Osteoblast (primary cell): ENCODE measurements around the gene EFCAB12. TPM values are rescaled to one million over a fixed set of nuclear protein-coding genes. Genes with fewer than 3 reads are reported as not detected.

Source experiments
- DNase-seq: peaks from one replicate; pipeline ENCODE4 v3.0.0; 2011; ENCODE audit warnings: low spot score, mixed read lengths; ENCODE audit not compliant: insufficient read length; ENCODE audit errors: missing footprints
- H2AFZ ChIP-seq: 2 replicates; pipeline ENCODE4 v1.6.0; 2011; ENCODE audit warnings: mild to moderate bottlenecking, low read length
- H3K27ac ChIP-seq: 2 replicates; pipeline ENCODE4 v1.5.1; 2011; ENCODE audit warnings: mild to moderate bottlenecking, low read depth, low read length, moderate library complexity
- H3K27me3 ChIP-seq: 2 replicates; pipeline ENCODE4 v1.6.0; 2012; ENCODE audit warnings: mild to moderate bottlenecking, control low read depth, inconsistent platforms, low read length, moderate library complexity; ENCODE audit not compliant: insufficient read depth
- H3K36me3 ChIP-seq: 2 replicates; pipeline ENCODE4 v1.5.1; 2011; ENCODE audit warnings: mild to moderate bottlenecking, low read length, control low read depth, moderate library complexity; ENCODE audit not compliant: insufficient read depth
- H3K4me1 ChIP-seq: 2 replicates; pipeline ENCODE4 v1.5.1; 2011; ENCODE audit warnings: mild to moderate bottlenecking, low read length, control low read depth, moderate library complexity; ENCODE audit not compliant: insufficient read depth
- H3K4me2 ChIP-seq: 2 replicates; pipeline ENCODE4 v1.6.0; 2011; ENCODE audit warnings: mild to moderate bottlenecking, low read length; ENCODE audit not compliant: insufficient read depth
- H3K4me3 ChIP-seq: fragments of 200-600 bp; sonication (generic); 3 replicates; pipeline ENCODE4 v1.5.1; 2012; ENCODE audit warnings: mild to moderate bottlenecking, low read length, inconsistent platforms; ENCODE audit not compliant: insufficient read depth
- H3K79me2 ChIP-seq: 2 replicates; pipeline ENCODE4 v1.6.0; 2012; ENCODE audit warnings: mild to moderate bottlenecking, low read length, control low read depth, inconsistent platforms; ENCODE audit not compliant: insufficient read depth
- H3K9me3 ChIP-seq: 2 replicates; pipeline ENCODE4 v1.5.1; 2011; ENCODE audit warnings: low read depth, low read length, control low read depth
- H4K20me1 ChIP-seq: 2 replicates; pipeline ENCODE4 v1.6.0; 2012; ENCODE audit warnings: mild to moderate bottlenecking, low read length, control low read depth; ENCODE audit not compliant: insufficient read depth
- total RNA-seq: library from RNA; depleted of rRNA; stranded (reverse); fragments of >200 nt; gene quantifications from 2 replicates; pipeline ENCODE4 v1.2.3, GENCODE V29; 2012
- TF ChIP-seq, protein P1 (sequence below): IDR thresholded peaks from 2 replicates; pipeline ENCODE4 v1.5.1; 2011; ENCODE audit warnings: mild to moderate bottlenecking, low read depth, low read length, moderate library complexity; ENCODE audit errors: extremely low read depth

Gene EFCAB12
- total RNA-seq, 1 donor, result under 0.01 TPM

DNA sequence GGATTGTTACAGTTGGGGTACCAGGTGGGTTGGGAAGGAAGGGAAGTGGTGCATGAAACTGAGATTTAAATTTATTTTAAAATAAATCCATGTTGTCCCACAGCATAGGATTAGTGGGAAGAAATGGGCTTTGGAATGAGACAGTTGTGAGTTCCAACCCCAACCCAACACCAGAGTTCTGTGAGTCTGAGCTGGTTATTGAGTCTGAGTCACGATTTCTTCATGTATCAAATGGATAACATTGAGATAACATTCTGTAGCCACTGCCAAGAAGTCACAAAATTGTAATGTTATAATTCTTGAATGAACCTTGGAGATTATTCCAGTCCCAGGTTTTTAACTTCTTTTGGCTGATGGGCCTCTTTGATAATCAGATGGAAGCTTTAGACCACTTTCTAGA lies 25.3 kb upstream of the EFCAB12 start:
- Histone ChIP-seq H3K4me1 (peaks cover 5% of the 10 kb centered on the region), H3K4me2 (no peak overlapping the region), H3K9me3 (no peaks in the 10 kb centered on the region), H3K27ac (no peak overlapping the region), H2AFZ (no peak overlapping the region), H3K27me3 (no peaks in the 10 kb centered on the region), H3K79me2 (no peaks in the 10 kb centered on the region), H3K36me3 (peaks cover 39% of the 10 kb centered on the region), H4K20me1 (no peaks in the 10 kb centered on the region), H3K4me3 (no peak overlapping the region)
- TF ChIP-seq, protein P1, sequence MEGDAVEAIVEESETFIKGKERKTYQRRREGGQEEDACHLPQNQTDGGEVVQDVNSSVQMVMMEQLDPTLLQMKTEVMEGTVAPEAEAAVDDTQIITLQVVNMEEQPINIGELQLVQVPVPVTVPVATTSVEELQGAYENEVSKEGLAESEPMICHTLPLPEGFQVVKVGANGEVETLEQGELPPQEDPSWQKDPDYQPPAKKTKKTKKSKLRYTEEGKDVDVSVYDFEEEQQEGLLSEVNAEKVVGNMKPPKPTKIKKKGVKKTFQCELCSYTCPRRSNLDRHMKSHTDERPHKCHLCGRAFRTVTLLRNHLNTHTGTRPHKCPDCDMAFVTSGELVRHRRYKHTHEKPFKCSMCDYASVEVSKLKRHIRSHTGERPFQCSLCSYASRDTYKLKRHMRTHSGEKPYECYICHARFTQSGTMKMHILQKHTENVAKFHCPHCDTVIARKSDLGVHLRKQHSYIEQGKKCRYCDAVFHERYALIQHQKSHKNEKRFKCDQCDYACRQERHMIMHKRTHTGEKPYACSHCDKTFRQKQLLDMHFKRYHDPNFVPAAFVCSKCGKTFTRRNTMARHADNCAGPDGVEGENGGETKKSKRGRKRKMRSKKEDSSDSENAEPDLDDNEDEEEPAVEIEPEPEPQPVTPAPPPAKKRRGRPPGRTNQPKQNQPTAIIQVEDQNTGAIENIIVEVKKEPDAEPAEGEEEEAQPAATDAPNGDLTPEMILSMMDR, result no peak
- DNase-seq, result peak; percentile 69

DNA sequence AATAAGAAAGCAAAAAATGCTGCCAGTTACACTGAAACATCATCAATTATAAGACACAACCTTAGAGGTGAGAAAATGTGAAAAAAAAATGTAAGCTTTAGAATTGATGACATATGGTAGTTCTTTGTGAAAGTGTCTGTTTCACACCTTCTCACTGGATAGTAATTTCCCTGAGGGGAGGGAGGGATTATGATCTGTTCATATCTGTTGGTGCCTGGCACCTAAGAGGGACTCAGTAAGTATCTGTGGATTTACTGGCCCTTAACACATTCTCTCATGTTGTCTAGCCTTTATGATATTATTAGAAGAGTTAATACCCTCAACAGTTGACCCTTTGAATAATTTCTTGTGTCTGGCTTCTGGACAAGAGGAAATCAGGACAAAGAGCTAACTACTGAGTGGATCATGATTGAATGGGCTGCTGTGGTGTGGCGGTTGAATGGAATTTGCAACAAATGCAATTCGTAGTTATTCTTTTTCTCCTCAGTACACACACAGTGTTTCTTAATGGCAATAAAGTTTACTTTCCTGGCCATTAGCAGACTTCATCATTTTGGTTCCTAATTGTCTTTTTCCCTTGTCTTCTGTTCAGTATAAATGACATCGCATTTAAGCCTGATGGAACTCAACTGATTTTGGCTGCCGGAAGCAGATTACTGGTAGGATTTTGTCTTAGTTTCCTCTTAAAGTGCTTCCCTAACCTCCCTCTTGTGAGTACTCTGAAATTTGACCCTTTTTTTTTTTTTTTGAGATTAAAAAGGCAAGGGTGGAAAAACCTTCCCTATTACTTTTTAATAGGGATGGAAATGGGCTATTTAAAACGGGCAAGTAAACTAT lies 21.1 kb upstream of the EFCAB12 start:
- Histone ChIP-seq H2AFZ (no peak overlapping the region), H3K27me3 (no peaks in the 10 kb centered on the region), H3K27ac (no peak overlapping the region), H3K9me3 (no peaks in the 10 kb centered on the region), H4K20me1 (no peaks in the 10 kb centered on the region), H3K36me3 (peaks cover 15% of the 10 kb centered on the region), H3K79me2 (peaks cover 26% of the 10 kb centered on the region), H3K4me1 (peaks cover 7% of the 10 kb centered on the region), H3K4me2 (no peak overlapping the region), H3K4me3 (no peak overlapping the region)
- TF ChIP-seq, protein P1, result no peak
- no peak for DNase-seq

DNA sequence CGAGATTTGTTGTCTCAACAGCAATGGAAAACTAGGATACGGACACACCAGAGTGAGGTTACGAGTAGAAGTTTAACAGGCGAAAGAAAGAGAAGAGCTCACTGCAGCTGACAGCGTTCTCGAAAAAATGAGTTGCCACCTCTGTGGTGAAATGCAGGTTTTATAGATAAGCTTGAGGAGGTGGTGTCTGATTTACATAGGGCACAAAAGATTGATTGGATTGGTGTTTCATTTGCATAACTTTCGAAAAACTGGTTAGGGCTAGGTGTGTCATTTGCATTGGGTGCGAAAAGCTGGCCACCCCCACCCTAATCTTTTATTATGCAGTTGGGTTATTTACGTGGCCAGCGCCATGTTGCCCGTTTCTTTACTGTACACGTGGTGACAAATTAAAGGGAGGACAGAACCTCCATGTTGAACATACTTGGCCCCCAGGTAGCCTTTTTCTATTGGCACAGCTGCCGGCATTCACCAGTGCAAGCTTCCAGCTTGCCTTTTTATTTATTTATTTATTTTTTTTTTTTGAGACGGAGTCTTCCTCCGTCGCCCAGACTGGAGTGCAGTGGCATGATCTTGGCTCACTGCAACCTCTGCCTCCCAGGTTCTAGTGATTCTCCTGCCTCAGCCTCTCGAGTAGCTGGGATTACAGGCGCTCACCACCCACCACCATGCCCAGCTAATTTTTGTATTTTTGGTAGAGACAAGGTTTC lies 19.9 kb upstream of the EFCAB12 start:
- Histone ChIP-seq H3K9me3 (no peaks in the 10 kb centered on the region), H3K79me2 (peaks cover 36% of the 10 kb centered on the region), H3K36me3 (peaks cover 11% of the 10 kb centered on the region), H3K4me2 (no peak overlapping the region), H3K4me1 (peaks cover 10% of the 10 kb centered on the region), H4K20me1 (no peaks in the 10 kb centered on the region), H3K4me3 (no peak overlapping the region), H2AFZ (no peak overlapping the region), H3K27me3 (no peaks in the 10 kb centered on the region), H3K27ac (no peak overlapping the region)
- no peak for DNase-seq
- TF ChIP-seq, protein P1, result no peak

DNA sequence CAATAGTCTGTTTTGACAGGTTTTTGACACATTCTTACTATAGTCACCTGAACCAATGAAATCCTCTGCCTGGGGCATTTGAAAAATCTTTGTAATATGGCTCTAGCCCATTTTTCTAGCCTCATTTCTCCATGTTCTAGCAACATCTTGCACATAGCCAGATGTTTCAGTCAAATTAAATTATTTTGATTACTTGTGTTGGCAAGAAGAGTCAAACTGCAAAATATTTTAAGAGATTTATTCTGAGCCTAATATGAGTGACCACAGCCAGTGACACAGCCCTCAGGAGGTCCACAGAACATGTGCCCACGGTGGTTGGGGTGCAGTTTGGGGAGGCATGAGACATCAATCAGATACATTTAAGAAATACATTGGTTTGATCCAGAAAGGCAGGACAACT lies 18.5 kb upstream of the EFCAB12 start:
- H3K4me2 ChIP-seq, result no peak overlapping the region
- TF ChIP-seq, protein P1, result no peak
- H2AFZ ChIP-seq, result no peak overlapping the region

More for the DNA sequence above, 18.5 kb upstream of the EFCAB12 start:
- Histone ChIP-seq H3K4me3 (no peak overlapping the region), H3K4me1 (peaks cover 24% of the 10 kb centered on the region), H3K27ac (no peak overlapping the region), H4K20me1 (no peaks in the 10 kb centered on the region), H3K9me3 (no peaks in the 10 kb centered on the region), H3K27me3 (no peaks in the 10 kb centered on the region), H3K36me3 (peaks cover 8% of the 10 kb centered on the region), H3K79me2 (peaks cover 46% of the 10 kb centered on the region)
- DNase-seq, result no peak
